DND-41 (cell line): ENCODE results near the gene RNF32.

Source experiments
- ATAC-seq: fragments of 200-7000 bp; cut with Tn5 transposase; 3 replicates; pipeline ENCODE4 v1.9.1; 2021; ENCODE audit warnings: low read depth; ENCODE audit not compliant: insufficient read depth
- DNase-seq: peaks from one replicate; pipeline ENCODE4 v3.0.0-alpha.2; 2020
- H2AFZ ChIP-seq: 2 replicates; pipeline ENCODE4 v1.6.0; 2012; ENCODE audit warnings: low read depth, low read length
- H3K27ac ChIP-seq: 2 replicates; pipeline ENCODE4 v1.5.1; 2012; ENCODE audit warnings: low read length, inconsistent platforms
- H3K27me3 ChIP-seq: fragments of 200-600 bp; sonication (generic); 2 replicates; pipeline ENCODE4 v1.6.0; 2012; ENCODE audit warnings: low read length, mild to moderate bottlenecking, inconsistent platforms; ENCODE audit not compliant: insufficient read depth, poor library complexity
- H3K36me3 ChIP-seq: 2 replicates; pipeline ENCODE4 v1.5.1; 2012; ENCODE audit warnings: low read length, inconsistent platforms; ENCODE audit not compliant: insufficient read depth
- H3K4me1 ChIP-seq: 2 replicates; pipeline ENCODE4 v1.5.1; 2012; ENCODE audit warnings: mild to moderate bottlenecking, low read length; ENCODE audit not compliant: insufficient read depth
- H3K4me2 ChIP-seq: 2 replicates; pipeline ENCODE4 v1.6.0; 2012; ENCODE audit warnings: mild to moderate bottlenecking, moderate library complexity, low read length, inconsistent platforms; ENCODE audit not compliant: insufficient read depth
- H3K4me3 ChIP-seq, 2 experiments: fragments of 200-600 bp in 1 of 2; shearing (Covaris generic) in 1 of 2; 2 replicates each; pipeline ENCODE4 v1.5.1; 2012 to 2016; ENCODE audit warnings: inconsistent platforms in 2 of 2, low read length in 2 of 2, mild to moderate bottlenecking in 2 of 2, low read depth in 1 of 2, moderate library complexity in 1 of 2
- H3K79me2 ChIP-seq: 2 replicates; pipeline ENCODE4 v1.6.0; 2012; ENCODE audit warnings: low read length, inconsistent platforms; ENCODE audit not compliant: insufficient read depth
- H3K9ac ChIP-seq: 2 replicates; pipeline ENCODE4 v1.6.0; 2012; ENCODE audit warnings: low read depth, mild to moderate bottlenecking, inconsistent platforms, low read length, moderate library complexity
- H3K9me3 ChIP-seq: 2 replicates; pipeline ENCODE4 v1.5.1; 2012; ENCODE audit warnings: low read length, moderate library complexity, mild to moderate bottlenecking, inconsistent platforms; ENCODE audit not compliant: insufficient read depth, severe bottlenecking
- H4K20me1 ChIP-seq: 2 replicates; pipeline ENCODE4 v1.6.0; 2012; ENCODE audit warnings: low read length; ENCODE audit not compliant: insufficient read depth
- EZH2 ChIP-seq: IDR thresholded peaks from 3 replicates; pipeline ENCODE4 v1.6.1; 2012; ENCODE audit warnings: borderline replicate concordance, low read depth, mild to moderate bottlenecking, moderate library complexity, low read length, inconsistent platforms; ENCODE audit not compliant: severe bottlenecking
- TF ChIP-seq, protein P1 (sequence below): IDR thresholded peaks from 2 replicates; pipeline ENCODE4 v1.5.1; 2012; ENCODE audit warnings: borderline replicate concordance, low read length, moderate library complexity, mild to moderate bottlenecking; ENCODE audit not compliant: poor library complexity, severe bottlenecking; ENCODE audit errors: extremely low read depth

Gene RNF32

GRCh38 chr7:156609010-156609877 lies 31.3 kb upstream of the RNF32 start:
- H3K36me3 ChIP-seq: no peaks in the 10 kb centered on the region
- no peak overlapping the region for H3K4me2 ChIP-seq
- H3K9ac ChIP-seq: no peak overlapping the region
- no peak overlapping the region for H3K4me3 ChIP-seq
- H3K9me3 ChIP-seq: no peaks in the 10 kb centered on the region
- no peaks in the 10 kb centered on the region for H3K4me1 ChIP-seq
- no peak overlapping the region for H2AFZ ChIP-seq
- no peak for DNase-seq
- H4K20me1 ChIP-seq: no peaks in the 10 kb centered on the region; the same call in 1 of the 2 replicates
- H3K79me2 ChIP-seq: no peaks in the 10 kb centered on the region
- no peak for ATAC-seq
- H3K27me3 ChIP-seq: peaks cover 11% of the 10 kb centered on the region
- no peak overlapping the region for H3K27ac ChIP-seq
- TF ChIP-seq, protein P1, sequence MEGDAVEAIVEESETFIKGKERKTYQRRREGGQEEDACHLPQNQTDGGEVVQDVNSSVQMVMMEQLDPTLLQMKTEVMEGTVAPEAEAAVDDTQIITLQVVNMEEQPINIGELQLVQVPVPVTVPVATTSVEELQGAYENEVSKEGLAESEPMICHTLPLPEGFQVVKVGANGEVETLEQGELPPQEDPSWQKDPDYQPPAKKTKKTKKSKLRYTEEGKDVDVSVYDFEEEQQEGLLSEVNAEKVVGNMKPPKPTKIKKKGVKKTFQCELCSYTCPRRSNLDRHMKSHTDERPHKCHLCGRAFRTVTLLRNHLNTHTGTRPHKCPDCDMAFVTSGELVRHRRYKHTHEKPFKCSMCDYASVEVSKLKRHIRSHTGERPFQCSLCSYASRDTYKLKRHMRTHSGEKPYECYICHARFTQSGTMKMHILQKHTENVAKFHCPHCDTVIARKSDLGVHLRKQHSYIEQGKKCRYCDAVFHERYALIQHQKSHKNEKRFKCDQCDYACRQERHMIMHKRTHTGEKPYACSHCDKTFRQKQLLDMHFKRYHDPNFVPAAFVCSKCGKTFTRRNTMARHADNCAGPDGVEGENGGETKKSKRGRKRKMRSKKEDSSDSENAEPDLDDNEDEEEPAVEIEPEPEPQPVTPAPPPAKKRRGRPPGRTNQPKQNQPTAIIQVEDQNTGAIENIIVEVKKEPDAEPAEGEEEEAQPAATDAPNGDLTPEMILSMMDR: no peak
- no peak for TF ChIP-seq EZH2

GRCh38 chr7:156610130-156610529 lies 30.4 kb upstream of the RNF32 start:
- Histone ChIP-seq H3K27me3 (peaks cover 11% of the 10 kb centered on the region), H3K27ac (no peak overlapping the region), H3K4me3 (no peak overlapping the region), H4K20me1 (no peaks in the 10 kb centered on the region), H3K9me3 (no peaks in the 10 kb centered on the region), H3K9ac (no peak overlapping the region), H3K36me3 (no peaks in the 10 kb centered on the region), H3K4me1 (no peaks in the 10 kb centered on the region), H3K4me2 (no peak overlapping the region), H3K79me2 (no peaks in the 10 kb centered on the region), H2AFZ (no peak overlapping the region)
- DNase-seq: no peak
- ATAC-seq: no peak
- TF ChIP-seq EZH2: no peak
- TF ChIP-seq, protein P1: no peak

DNA sequence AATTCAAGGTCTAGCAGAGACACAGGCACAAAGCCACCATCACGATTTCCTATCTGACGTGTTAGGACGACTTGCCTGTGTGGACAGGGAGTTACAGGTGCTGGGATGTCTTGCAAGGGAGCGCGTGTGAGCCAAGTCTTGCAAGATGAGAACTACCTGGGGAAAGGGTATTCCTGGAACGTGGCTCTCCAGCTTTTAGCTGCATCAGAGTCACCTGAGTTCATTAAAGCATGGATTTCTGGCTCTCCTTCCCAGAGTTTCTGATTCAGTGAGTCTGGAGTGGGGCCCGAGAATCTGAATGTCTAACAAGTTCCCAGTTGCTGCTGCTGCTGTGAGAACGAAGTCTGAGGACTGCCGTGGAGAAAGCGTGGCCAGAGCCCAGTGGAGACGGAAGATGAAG lies 30.0 kb upstream of the RNF32 start:
- no peak for ATAC-seq
- Histone ChIP-seq H3K9me3 (no peaks in the 10 kb centered on the region), H4K20me1 (no peaks in the 10 kb centered on the region), H3K79me2 (no peaks in the 10 kb centered on the region), H3K4me3 (no peak overlapping the region), H3K4me1 (no peaks in the 10 kb centered on the region), H2AFZ (no peak overlapping the region), H3K4me2 (no peak overlapping the region), H3K27ac (no peak overlapping the region), H3K9ac (no peak overlapping the region), H3K27me3 (peaks cover 11% of the 10 kb centered on the region), H3K36me3 (no peaks in the 10 kb centered on the region)
- DNase-seq: no peak
- TF ChIP-seq, protein P1: no peak
- no peak for TF ChIP-seq EZH2
